GM19099 (cell line): ENCODE data around the gene LHX1.

Experiments used
- POLR2A ChIP-seq: IDR thresholded peaks from 3 replicates; pipeline ENCODE4 v1.6.1; 2011; ENCODE audit warnings: low read depth; ENCODE audit not compliant: insufficient read length; ENCODE audit errors: extremely low read depth

Gene LHX1

GRCh38 chr17:36913132-36913531 is 24.1 kb upstream of the LHX1 start:
- no peak for TF ChIP-seq POLR2A

- no peak for TF ChIP-seq POLR2A
These were observed 19.0 kb upstream of the LHX1 start for GRCh38 chr17:36918211-36918691.

GRCh38 chr17:36919407-36919968 is 17.8 kb upstream of the LHX1 start:
- TF ChIP-seq POLR2A = no peak

- TF ChIP-seq POLR2A = no peak
These were observed 17.0 kb upstream of the LHX1 start for GRCh38 chr17:36920032-36921005.

DNA sequence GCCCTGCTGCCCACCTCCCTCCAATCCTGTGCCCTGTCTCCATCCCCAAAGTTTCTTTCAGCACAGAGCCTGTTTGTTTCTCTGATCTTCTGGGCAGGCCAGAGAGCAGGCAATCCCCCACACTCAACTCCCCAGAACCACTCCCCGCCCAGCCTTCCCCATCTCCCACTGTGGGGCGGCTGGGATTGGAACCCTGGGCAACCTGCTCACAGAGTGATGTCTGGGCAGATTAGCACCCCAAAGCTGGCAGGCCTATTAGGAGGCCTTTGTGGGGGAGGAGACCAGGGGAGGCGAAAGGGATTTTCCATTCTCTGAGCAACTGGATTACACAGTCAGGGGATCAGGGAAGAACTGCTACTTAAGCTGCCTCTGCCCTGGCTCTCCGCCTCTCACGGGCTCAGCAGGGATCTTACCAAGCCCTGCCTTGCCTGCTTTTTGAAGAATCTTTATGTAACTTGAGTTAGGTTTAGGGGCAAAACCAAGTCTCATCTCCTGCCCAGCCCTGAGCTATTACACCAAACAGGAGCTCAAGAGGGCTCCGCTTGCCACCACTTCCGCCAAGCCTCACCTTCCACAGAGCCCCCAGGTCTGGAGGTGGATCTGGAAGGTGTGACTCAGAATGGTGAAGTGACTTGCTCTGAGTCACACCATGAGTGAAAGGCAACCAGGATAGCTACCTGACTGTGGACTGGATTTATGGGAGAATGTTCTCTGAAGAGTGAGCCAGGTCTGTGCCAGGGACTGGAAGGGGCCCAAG is 16.0 kb upstream of the LHX1 start:
- TF ChIP-seq POLR2A = no peak

- TF ChIP-seq POLR2A = no peak
These were observed 15.1 kb upstream of the LHX1 start for GRCh38 chr17:36922175-36922574.

DNA sequence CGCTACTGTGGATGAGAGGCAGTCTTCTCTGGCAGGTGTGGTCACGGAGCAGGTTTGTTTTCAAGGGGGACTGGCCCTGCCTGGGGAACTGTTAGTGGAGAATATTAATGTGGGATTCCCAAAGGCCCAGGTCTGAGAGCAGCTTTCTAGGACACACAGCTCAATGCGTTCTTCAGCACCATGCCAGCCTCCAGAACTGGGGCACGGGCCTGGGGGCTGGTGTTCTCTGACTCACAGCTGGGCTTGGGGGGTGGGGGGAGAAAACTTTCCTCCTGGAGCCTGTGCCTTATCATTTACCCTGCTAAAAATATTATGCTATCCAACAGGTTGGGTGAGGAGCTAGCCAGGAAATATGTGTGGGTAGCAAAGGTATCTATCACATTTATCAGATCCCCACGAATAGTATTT is 13.5 kb upstream of the LHX1 start:
- no peak for TF ChIP-seq POLR2A

- TF ChIP-seq POLR2A = no peak
These were observed 11.0 kb upstream of the LHX1 start for GRCh38 chr17:36926226-36926625.

GRCh38 chr17:36926701-36927100 is 10.6 kb upstream of the LHX1 start:
- no peak for TF ChIP-seq POLR2A

GRCh38 chr17:36928471-36929345 is 8.6 kb upstream of the LHX1 start:
- no peak for TF ChIP-seq POLR2A

DNA sequence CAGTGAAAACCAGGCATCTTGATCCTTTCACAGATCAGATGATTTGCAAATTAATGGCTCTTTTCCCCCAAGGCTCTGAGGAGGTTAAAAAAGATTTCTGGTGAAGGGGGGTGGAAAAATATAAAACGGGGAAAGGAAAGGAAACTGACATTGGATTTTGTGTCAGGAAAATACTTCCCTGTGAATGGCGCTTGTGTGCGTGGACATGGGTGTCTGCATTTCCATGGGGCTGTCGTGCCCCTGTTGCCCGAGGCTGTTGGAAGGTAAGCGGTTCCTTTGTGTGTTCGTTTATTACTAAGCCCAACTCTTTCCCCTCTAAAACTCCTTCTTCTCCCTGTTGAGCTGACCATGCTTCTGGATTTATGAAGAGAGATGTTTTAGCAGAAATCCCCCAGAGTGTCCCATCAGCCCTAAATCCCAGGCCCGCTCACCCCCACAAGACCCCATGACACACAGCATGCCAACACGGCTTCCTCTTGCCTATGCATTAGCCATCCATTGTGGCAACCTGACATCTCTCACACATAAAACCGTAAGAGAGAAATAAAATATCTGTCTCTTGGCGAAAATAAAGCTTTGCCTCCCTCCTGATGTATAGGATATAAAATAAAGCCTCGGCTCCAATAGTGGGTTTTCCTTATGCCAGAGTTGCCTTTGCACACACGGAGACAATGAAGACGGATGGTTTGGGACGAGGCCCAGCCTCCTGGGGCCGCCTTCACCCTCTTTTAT is 7.3 kb upstream of the LHX1 start:
- no peak for TF ChIP-seq POLR2A

DNA sequence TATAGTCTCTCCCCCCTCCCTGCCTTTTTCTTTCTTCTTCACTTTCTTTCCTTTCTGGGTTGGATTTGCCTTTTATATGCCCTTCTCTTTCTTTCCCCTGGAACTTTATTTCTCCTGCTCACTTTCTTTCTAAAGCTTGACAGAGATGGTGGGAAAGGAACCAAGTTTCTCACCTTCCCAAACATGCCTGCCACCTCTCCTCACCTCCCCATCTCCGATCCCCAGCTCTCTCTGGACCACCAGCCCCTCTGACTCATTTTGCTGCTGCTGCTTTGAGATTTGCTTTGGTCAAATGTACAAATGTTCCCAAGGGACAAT is 6.7 kb upstream of the LHX1 start:
- TF ChIP-seq POLR2A = no peak

DNA sequence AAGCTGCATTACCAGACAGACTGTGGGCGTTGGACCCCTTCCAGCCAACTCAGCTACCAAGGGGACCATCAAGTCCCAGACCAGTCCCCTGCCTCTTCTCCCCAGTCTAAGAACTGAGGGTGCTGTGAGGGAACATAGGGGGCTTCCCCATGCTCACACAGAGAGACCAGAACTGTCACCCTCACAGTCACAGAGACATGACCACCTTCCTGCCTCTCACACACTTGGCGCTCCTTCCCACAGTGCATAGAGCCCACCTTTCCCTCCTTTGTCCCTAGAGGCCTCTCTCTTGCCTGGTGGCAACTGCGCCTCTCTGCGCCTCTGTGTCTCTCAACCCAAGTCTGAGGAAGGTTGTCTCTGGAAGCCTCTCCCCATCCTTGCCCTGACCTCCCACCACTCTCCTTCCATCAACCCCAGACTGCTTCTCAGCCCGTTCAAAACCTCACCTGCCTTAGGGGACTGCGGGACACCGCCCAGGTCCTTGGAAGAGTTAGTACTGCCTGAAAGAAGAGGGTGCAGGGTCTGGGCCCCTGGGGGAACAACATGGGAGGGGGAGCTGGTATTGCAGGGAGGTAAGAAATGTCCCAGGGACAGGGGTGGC is 6.1 kb upstream of the LHX1 start:
- no peak for TF ChIP-seq POLR2A
